GM20431 (cell line): ENCODE measurements around the gene SHC2.
"Not testable (repeated sequence)": the region's sequence is repeated elsewhere in the genome, so short reads cannot be mapped to it uniquely, and the experiment has no call there.

ENCODE experiments used
- in situ Hi-C: fragments of 300-500 bp; cut with MseI, MboI; formaldehyde crosslinking; loops from one replicate; pipeline ENCODE4 v1.15.0; 2020; ENCODE audit warnings: low sequenced_read_pairs; ENCODE audit not compliant: unreplicated experiment

Gene SHC2

DNA sequence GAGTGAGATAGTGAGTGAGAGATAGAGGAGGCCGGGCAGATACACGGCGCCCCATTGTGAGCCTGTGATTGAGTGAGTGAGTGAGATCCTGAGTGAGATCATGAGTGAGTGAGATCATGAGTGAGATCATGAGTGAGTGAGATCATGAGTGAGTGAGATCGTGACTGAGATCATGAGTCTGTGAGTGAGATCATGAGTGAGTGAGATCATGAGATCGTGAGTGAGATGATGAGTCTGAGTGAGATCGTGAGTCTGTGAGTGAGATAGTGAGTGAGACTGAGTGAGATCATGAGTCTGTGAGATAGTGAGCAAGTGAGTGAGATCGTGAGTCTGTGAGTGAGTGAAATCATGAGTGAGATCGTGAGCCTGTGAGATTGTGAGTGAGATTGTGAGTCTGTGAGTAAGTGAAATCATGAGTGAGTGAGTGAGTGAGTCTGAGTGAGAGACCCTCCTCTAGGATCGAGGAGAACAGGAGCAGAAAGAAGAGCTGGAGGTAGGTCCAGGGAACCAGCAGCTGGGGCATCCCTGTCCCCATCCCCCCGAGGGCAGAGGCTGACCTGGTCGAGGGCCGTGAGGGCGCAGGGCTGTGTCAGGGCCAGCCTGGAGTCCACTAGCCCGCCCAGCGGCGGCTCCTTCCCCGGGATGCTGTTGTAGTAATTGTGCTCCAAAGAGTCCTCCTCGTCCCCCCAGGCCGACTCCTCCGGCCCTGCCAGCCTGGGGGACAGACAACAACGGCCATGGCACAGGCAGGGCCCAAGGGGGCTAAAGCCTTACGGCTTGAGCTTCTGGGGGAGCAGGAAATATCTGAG is 26.5 kb downstream of the SHC2 start:
- in situ Hi-C loops = no loop called here

DNA sequence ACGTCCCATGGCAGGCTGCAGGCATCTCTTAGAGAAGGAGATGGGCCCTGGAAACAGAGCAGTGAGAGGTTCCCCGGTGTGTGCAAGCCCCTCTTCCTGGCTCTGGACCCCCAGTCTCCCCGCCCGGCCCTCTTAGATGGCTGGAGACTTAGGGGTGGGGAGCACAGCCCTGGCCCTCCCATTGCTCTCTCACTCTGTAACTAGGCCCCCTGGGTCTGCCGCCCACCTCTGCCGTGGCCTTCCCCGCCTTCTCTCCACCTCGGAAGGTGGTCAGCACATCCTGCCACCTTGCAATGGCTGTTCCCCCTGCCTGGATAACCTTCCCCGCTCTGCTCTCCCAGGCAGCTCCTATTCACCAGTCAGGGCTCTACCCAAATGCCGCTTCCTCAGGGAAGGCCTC is 30.1 kb downstream of the SHC2 start:
- in situ Hi-C loops = no loop called here

- in situ Hi-C loops = no loop called here
Measured at GRCh38 chr19:428149-428548, 32.7 kb downstream of the SHC2 start.

DNA sequence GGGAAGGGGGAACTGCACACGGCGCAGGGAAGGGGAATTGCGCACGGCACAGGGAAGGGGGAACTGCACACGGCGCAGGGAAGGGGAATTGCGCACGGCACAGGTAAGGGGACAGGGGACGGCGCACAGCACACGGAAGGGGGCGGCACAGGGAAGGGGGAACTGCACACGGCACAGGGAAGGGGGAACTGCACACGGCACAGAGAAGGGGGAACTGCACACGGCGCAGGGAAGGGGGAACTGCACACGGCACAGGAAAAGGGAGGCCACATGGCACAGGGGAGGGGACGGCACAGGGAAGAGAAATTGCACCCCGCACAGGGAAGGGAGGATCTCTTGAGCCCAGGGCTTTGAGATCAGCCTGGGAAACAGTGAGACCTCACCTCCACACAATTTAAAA is 33.2 kb downstream of the SHC2 start:
- in situ Hi-C loops = not testable (repeated sequence)

DNA sequence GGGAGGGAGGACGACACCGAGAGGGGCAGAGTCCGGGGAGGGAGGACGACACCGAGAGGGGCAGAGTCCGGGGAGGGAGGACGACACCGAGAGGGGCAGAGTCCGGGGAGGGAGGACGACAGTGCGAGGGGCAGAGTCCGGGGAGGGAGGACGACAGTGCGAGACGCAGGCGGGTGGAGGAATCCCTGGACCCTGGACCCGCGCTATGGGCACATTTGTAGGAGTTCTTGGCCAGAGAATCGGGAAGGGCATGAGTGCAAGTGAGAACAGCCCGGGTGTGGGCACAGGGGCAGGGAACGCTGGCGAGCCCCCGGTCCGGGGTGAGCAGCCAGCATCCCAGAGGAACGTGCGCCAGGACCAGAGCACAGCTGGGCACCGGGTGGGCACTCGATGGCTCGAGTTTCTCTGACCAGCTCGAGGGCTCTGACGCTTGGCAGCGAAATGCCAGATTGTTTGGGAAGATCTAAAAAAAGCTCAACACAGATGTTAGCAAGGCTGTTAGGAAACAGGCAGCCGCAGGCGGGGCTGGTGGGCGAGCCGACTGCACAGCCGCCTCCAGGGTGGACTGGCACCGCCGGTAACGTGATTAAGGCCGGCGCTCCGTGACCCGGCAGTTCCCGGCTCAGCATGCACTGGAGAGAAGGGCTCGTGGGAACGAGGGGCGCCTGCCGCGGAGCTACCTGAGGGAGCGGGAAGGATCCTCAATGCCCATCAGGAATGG is 33.9 kb downstream of the SHC2 start:
- in situ Hi-C loops = no loop called here

GRCh38 chr19:425056-425455 is 35.8 kb downstream of the SHC2 start:
- in situ Hi-C loops = no loop called here

DNA sequence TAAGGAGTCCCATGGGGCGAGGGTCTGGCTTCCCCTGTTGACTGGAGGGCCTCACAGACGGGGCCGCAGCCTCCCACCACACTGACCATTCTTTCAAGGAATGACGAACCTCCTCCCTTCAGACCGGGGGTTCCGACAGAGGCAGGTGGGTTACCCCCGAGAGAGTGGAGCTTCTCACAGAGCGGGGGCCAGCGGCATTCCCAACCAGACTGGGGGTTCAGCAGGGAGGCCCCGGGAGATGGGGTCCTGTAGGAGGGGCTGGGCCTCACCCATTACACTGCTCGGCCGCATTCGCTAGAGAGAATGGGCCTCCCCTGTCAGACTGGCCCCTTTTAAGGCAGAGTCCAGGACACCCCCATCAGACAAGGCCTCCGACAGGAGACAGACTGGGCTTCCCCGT is 36.3 kb downstream of the SHC2 start:
- in situ Hi-C loops = no loop called here

GRCh38 chr19:423691-424466 is 37.0 kb downstream of the SHC2 start:
- in situ Hi-C loops = no loop called here

DNA sequence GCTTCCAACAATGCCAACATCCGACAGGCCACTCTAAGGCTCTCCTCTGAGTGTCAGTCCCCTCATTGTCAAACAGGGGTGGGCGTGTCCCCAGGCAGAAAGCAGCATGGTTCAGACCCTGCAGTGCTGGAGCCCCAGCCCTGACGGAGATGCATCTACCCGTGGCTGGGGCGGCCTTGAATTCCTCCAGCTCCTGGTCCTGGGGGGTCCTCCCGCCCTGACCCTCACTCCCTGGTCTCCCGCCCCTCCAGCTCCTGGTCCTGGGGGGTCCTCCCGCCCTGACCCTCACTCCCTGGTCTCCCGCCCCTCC is 38.0 kb downstream of the SHC2 start:
- in situ Hi-C loops = not testable (repeated sequence)

DNA sequence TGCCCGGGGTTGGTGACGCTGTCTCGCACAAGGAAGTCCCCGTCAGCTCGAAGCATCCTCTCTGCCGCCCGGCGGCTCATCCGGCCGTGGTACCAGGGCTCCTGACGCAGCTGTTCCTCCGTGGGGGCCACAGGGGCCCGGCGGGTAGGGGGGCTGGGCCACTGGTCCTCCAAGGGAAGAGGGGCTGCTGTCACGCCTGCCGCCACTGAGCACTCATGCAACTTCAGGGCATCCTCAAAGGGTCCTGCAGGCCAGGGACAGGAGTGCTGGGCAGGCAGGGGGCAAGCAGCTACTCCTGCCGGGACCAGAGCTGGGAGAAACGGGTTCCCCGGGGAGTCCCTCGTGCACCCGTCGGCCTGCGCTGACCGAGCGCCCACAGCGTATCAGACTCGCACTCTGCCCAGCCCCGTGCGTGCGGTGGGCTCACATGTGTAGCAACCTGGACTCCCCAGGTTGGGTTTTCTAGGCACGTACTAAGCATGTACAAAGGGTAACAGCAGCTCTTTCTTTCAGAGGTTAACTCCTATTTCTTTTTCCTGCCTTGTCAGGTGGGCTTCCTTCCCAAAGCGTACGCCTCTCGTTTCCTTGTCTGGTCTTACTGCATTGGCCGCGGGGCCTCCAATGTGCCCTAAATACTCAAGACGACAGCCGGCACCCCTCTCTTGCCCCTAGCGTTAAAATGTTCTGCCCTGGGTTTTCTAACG is 38.5 kb downstream of the SHC2 start:
- in situ Hi-C loops = no loop called here

- in situ Hi-C loops = no loop called here
Measured at GRCh38 chr19:419721-420515, 40.9 kb downstream of the SHC2 start.

DNA sequence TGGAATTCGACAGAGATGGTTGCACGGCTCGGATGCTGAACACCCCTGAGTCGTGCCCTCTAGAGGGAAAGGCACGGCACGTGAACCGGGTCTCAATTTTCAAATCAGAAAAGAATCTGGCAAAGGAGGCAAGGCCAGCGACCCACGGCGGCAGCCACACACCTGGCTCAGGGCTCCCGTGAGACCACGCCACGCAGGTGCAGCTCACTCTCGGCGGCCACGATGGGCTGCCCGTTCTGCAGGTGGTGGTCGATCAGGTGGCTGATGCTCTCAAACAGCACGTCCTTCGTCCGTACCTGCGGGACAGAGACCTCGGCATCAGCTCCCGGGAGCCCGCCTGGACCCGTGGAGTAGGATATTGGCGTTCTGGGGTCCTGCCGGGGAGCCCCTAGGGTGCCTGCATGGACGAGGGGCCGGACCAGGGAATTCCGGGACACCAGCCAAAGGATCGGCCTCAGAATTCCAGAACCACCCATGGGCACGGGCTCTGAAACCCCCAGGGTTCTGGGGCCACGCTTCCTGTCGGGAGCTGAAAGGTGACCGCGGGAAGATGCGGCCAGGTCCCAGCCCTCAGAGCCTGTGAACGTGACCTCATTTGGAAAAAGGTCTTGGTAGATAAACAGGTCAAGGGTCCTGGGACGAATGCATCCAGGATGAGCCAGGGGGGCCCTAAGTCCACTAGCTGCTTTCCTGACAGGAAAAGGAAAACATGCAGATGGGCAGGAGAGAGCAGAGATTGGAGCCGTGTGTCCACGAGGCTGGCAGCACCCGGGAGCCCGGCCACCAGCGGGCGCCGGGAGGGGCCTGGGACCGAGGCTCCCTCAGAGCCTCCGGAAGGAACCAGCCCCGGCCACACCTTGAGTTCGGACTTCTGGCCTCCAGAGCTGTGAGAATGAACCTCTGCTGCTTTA is 41.8 kb downstream of the SHC2 start:
- in situ Hi-C loops = no loop called here

DNA sequence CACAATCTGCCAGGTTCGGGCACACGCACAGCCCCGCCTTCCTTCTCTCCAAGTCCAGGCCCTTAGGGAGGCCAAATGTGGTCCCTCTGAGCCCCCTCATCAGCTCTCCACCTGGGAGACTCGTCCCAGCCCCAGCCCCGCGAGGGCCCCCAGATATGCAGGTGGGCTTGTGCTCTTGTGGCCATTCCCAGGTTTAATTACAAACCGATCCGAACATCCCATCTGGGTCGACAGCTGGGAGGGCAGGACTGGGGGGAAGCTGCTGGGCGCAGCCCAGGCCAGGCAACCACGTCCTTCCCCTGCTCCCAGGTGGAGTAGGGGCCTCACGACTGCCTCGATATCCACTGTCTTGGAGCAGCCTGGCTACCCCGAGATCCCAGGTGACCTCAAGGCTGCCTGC is 44.4 kb downstream of the SHC2 start:
- in situ Hi-C loops = no loop called here

DNA sequence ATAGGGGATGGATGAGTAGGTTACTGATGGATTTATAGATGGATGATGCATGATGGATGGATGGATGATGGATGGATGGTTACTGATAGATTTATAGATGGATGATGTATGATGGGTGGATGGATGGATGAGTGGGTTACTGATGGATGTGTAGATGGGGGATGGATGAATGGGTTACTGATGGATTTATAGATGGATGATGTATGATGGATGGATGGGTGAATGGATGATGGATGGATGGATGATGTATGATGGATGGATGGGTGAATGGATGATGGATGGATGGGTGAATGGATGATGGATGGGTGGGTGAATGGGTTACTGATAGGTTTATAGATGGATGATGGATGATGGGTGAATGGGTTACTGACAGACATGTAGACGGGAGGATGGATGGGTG is 45.5 kb downstream of the SHC2 start:
- in situ Hi-C loops = no loop called here

GRCh38 chr19:413756-414420 is 46.9 kb downstream of the SHC2 start:
- in situ Hi-C loops = no loop called here

DNA sequence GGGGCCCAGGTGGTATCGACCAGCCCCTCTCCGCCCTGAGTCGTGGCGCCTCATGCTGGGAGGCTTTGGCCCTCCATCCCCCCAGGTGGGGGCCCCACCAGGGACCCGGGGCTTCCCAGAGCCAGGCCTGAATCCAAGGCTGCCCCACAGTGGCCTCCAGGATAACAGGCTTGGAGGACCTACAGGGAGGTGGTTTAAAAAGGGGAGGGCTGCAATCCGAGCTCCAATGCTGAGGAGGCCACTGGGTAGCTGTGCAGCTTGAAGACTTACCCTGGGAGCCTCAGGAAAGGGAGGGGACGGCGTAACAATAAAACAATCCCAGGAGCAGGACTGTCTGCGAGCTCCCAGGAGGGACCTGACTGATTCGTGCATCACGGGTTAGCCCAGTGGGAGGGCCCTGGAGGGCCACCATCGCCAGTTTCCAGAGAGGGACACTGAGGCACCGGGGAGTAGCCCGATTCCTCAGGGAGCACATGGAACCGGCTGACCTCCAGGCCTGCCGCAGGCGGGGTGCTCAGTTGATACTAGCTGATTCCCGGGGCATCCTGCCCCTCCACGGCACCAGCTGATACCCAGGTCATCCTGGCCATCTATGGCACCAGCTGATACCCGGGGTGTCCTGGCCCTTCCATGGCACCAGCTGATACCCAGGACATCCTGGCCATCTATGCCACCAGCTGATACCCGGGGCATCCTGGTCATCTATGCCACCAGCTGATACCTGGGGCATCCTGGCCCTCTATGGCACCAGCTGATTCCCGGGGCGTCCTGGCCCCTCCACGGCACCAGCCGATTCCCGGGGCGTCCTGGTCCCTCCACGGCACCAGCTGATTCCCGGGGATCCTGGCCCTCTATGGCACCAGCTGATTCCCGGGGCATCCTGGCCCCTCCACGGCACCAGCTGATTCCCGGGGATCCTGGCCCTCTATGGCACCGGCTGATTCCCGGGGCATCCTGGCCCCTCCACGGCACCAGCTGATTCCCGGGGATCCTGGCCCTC is 48.2 kb downstream of the SHC2 start:
- in situ Hi-C loops = no loop called here

- in situ Hi-C loops = no loop called here
Measured at GRCh38 chr19:411723-412355, 49.0 kb downstream of the SHC2 start.
